Esophagus muscularis mucosa (tissue), 4 donors: ENCODE data around the gene FHL1.

ENCODE experiments used
- CTCF ChIP-seq, 3 experiments: fragments of 200-600 bp in 2 of 3; fragments of 450-650 bp in 1 of 3; sonication (generic) in 2 of 3; IDR thresholded peaks; one replicate each; pipeline ENCODE4 v1.5.1; 2017 to 2019; ENCODE audit warnings: antibody characterized with exemption in 3 of 3, mild to moderate bottlenecking in 2 of 3, moderate library complexity in 1 of 3
- EP300 ChIP-seq: sonication (generic); formaldehyde crosslinking; IDR thresholded peaks from one replicate; pipeline ENCODE4 v1.6.1; 2017; ENCODE audit warnings: antibody characterized with exemption
- POLR2A ChIP-seq: fragments of 450-650 bp; IDR thresholded peaks from one replicate; pipeline ENCODE4 v1.6.1; 2017; ENCODE audit warnings: antibody characterized with exemption, moderate library complexity, mild to moderate bottlenecking, low read depth
- POLR2AphosphoS5 ChIP-seq, 2 donors: sonication (generic); formaldehyde crosslinking; IDR thresholded peaks; one replicate each; pipeline ENCODE4 v1.6.1; 2017; ENCODE audit warnings: antibody characterized with exemption in 2 of 2

DNA sequence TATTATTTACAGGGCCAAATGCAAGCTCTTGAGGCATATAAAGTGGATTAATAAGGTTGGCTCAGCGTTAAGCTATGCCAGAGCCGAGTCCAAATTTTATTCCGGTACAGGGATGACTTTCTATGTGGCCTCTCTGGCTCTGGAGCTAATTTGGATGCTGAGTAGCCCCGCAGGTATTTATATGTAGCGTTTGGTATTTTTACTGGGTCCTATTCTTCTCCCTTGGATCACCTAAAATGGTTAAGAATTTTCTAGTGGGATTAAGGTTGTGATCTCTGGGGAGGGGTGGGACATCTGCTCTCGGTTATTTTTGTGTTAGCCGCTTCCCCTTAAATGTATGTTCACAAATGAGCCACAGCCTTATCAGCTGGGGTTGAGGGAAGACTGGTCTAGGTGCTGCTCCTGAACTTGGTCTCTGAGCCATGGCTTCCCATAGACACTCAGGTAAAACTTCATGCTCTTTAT lies 49.4 kb downstream of the FHL1 start:
- no peak for TF ChIP-seq CTCF (IDR thresholded peaks at IDR 0.05)
- no peak for TF ChIP-seq EP300
- peak; percentile 69 to 89 for TF ChIP-seq POLR2AphosphoS5 (IDR thresholded peaks at IDR 0.05)
- TF ChIP-seq POLR2A, result peak; percentile 17
